Kidney (tissue), 14 donors: ENCODE measurements around the gene MYO1D. TPM values are rescaled to one million over a fixed set of nuclear protein-coding genes. Genes with fewer than 3 reads are reported as not detected.

Experiments used
- DNase-seq, 5 donors: peaks; one replicate each; pipeline ENCODE4 v3.0.0-alpha.2; 2013 to 2020
- FAIRE-seq: peaks from 2 replicates; lab custom pipeline; 2012; peaks lifted over from hg19 to GRCh38; lab: Jason Lieb, UNC
- H3K27ac ChIP-seq, 2 donors: one replicate each; pipeline ENCODE4 v1.7.0; 2013; ENCODE audit warnings: low read depth in 2 of 2, low read length in 2 of 2, inconsistent platforms in 1 of 2
- H3K27me3 ChIP-seq: one replicate; pipeline ENCODE4 v1.7.1; 2013; ENCODE audit warnings: low read length, inconsistent platforms; ENCODE audit not compliant: control insufficient read depth, insufficient read depth
- H3K36me3 ChIP-seq, 3 donors: one replicate each; pipeline versions ENCODE4 v1.7.0 to v1.7.1; 2013; ENCODE audit warnings: low read length in 3 of 3, control low read depth in 1 of 3, inconsistent platforms in 1 of 3; ENCODE audit not compliant: insufficient read depth in 3 of 3, control insufficient read depth in 2 of 3
- H3K4me1 ChIP-seq, 3 donors: one replicate each; pipeline versions ENCODE4 v1.7.0 to v1.7.1; 2013; ENCODE audit warnings: low read length in 3 of 3, inconsistent platforms in 1 of 3, low read depth in 1 of 3; ENCODE audit not compliant: control insufficient read depth in 2 of 3, insufficient read depth in 2 of 3
- H3K4me3 ChIP-seq, 3 donors: one replicate each; pipeline versions ENCODE4 v1.7.0 to v1.8.1; 2013; ENCODE audit warnings: low read length in 3 of 3, control low read depth in 1 of 3, inconsistent platforms in 1 of 3
- H3K9ac ChIP-seq, 3 donors: one replicate each; pipeline versions ENCODE4 v1.7.0 to v1.7.1; 2013; ENCODE audit warnings: low read length in 3 of 3, control low read depth in 1 of 3, inconsistent platforms in 1 of 3
- H3K9me3 ChIP-seq, 3 donors: one replicate each; pipeline versions ENCODE4 v1.7.0 to v1.7.1; 2013; ENCODE audit warnings: low read length in 3 of 3, control low read depth in 1 of 3, inconsistent platforms in 1 of 3; ENCODE audit not compliant: control insufficient read depth in 2 of 3, insufficient read depth in 1 of 3
- CTCF ChIP-seq: IDR thresholded peaks from 3 replicates; pipeline ENCODE4 v1.5.1; 2012; ENCODE audit warnings: mild to moderate bottlenecking, moderate library complexity, borderline replicate concordance; ENCODE audit not compliant: insufficient read depth; ENCODE audit errors: extremely low read depth
- intact Hi-C: fragments of 100-400 bp; cut with DNase I; formaldehyde crosslinking; loops from one replicate; pipeline ENCODE4 v1.11.1; 2022
- polyA plus RNA-seq: library from polyadenylated mRNA; stranded (reverse); fragments of 350-450 nt; fragmentation: Illumina TruSeq; extraction: RNeasy Lipid Tissue Mini Kit (QIAGEN cat#74804); gene quantifications from one replicate; pipeline ENCODE4 v1.2.3, GENCODE V29; 2014; ENCODE audit warnings: low read depth, low replicate concordance; ENCODE audit not compliant: insufficient read depth
- total RNA-seq: library from RNA; stranded (reverse); fragmentation: NEBNext Ultra II Directional; extraction: Animal tissue kit (Norgen Biotek cat#: 25700); gene quantifications from one replicate; pipeline ENCODE4 v1.2.1, GENCODE V29; 2021
- donor health status: control.
- donor health status: control.
- donor health status: control.
- donor health status: control.
- donor health status: control.
- donor health status: DM: yes; HTN: yes; CAD: no.
- donor health status: Normal renal cell carcinoma (clear cell type).

Gene MYO1D
- total and polyA plus RNA-seq, 2 donors from 2014 or later, result 21.1 to 99.9 TPM

- Histone ChIP-seq H3K9me3 (no peaks in the 10 kb centered on the region), H3K36me3 (peaks cover 9 to 34% (median 18%) of the 10 kb centered on the region in 3 donors), H3K4me1 (peaks cover 0 to 7% (median 6%) of the 10 kb centered on the region in 3 donors), H3K27ac (no peak overlapping the region), H3K9ac (no peak overlapping the region), H3K4me3 (no peak overlapping the region), H3K27me3 (no peaks in the 10 kb centered on the region)
- DNase-seq (no peak), FAIRE-seq (no peak)
- intact Hi-C loops, result no loop called here
- TF ChIP-seq CTCF, result no peak
Measured at GRCh38 chr17:32449963-32450362, 427.0 kb downstream of the MYO1D start.

GRCh38 chr17:32446949-32447348, 430.0 kb downstream of the MYO1D start:
- no peak overlapping the region for H3K4me3 ChIP-seq
- intact Hi-C loops, result no loop called here
- H3K27ac ChIP-seq, result no peak overlapping the region
- peaks cover 6 to 18% (median 6%) of the 10 kb centered on the region in 3 donors for H3K36me3 ChIP-seq
- H3K27me3 ChIP-seq, result no peaks in the 10 kb centered on the region
- no peak overlapping the region for H3K9ac ChIP-seq
- DNase-seq (no peak), FAIRE-seq (no peak)
- no peak for TF ChIP-seq CTCF
- H3K4me1 ChIP-seq, result peaks cover 0 to 7% (median 6%) of the 10 kb centered on the region in 3 donors
- H3K9me3 ChIP-seq, result no peaks in the 10 kb centered on the region

GRCh38 chr17:32445971-32446370, 431.0 kb downstream of the MYO1D start:
- intact Hi-C loops, result no loop called here
- TF ChIP-seq CTCF, result no peak
- Histone ChIP-seq H3K27ac (no peak overlapping the region), H3K36me3 (peaks cover 4 to 10% (median 4%) of the 10 kb centered on the region in 3 donors), H3K4me3 (peak overlapping the region in 2 of 3 donors; percentile 78 to 97), H3K27me3 (no peaks in the 10 kb centered on the region), H3K9ac (peak overlapping the region in 1 of 3 donors; percentile 77), H3K4me1 (peaks cover 0 to 7% (median 6%) of the 10 kb centered on the region in 3 donors), H3K9me3 (no peaks in the 10 kb centered on the region)
- FAIRE-seq (no peak), DNase-seq (no peak)

- FAIRE-seq (no peak), DNase-seq (no peak)
- H3K9me3 ChIP-seq, result no peaks in the 10 kb centered on the region
- peak overlapping the region; percentile 78 to 97 (median 84) for H3K4me3 ChIP-seq
- intact Hi-C loops, result no loop called here
- H3K27me3 ChIP-seq, result no peaks in the 10 kb centered on the region
- H3K9ac ChIP-seq, result peak overlapping the region; percentile 75 to 79 (median 77)
- peaks cover 3 to 9% (median 4%) of the 10 kb centered on the region in 3 donors for H3K36me3 ChIP-seq
- no peak for TF ChIP-seq CTCF
- H3K27ac ChIP-seq, result no peak overlapping the region
- H3K4me1 ChIP-seq, result peaks cover 0 to 7% (median 6%) of the 10 kb centered on the region in 3 donors
Measured at GRCh38 chr17:32445497-32445896, 431.4 kb downstream of the MYO1D start.
